Upper lobe of left lung (tissue), 4 donors: ENCODE results near the gene SERINC5.

ENCODE experiments used
- EP300 ChIP-seq, 4 donors: sonication (generic); formaldehyde crosslinking; IDR thresholded peaks; one replicate each; pipeline ENCODE4 v1.5.1; 2017; ENCODE audit warnings: antibody characterized with exemption in 4 of 4, control low read depth in 2 of 4
- POLR2A ChIP-seq, 4 donors: fragments of 450-650 bp; IDR thresholded peaks; one replicate each; pipeline ENCODE4 v1.5.1; 2016 to 2017; ENCODE audit warnings: antibody characterized with exemption in 4 of 4, mild to moderate bottlenecking in 2 of 4
- POLR2AphosphoS5 ChIP-seq, 2 donors: sonication (generic); formaldehyde crosslinking; IDR thresholded peaks; one replicate each; pipeline ENCODE4 v1.5.1; 2017; ENCODE audit warnings: antibody characterized with exemption in 2 of 2
- TF ChIP-seq, protein P1 (sequence below), 6 experiments: fragments of 450-650 bp in 4 of 6; fragments of 200-600 bp in 2 of 6; sonication (generic) in 2 of 6; IDR thresholded peaks; one replicate each; pipeline ENCODE4 v1.5.1; 2016 to 2019; ENCODE audit warnings: antibody characterized with exemption in 6 of 6

DNA sequence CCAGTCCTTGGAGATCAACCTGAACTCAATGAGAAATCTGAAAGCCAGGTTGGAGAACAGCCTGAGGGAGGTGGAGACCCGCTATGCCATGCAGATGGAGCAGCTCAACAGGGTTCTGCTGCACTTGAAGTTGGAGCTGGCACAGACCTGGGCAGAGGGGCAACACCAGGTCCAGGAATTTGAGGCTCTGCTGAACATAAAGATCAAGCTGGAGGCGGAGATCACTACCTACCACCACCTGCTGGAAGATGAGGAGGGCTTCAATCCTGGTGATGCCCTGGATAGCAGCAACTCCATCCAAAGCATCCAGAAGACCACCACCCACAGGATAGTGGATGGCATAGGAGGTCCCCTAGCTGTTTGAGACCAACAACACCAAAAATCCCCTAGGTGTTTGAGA, 33.5 kb upstream of the SERINC5 start:
- TF ChIP-seq POLR2AphosphoS5 (IDR thresholded peaks at IDR 0.05): no peak
- TF ChIP-seq, protein P1, sequence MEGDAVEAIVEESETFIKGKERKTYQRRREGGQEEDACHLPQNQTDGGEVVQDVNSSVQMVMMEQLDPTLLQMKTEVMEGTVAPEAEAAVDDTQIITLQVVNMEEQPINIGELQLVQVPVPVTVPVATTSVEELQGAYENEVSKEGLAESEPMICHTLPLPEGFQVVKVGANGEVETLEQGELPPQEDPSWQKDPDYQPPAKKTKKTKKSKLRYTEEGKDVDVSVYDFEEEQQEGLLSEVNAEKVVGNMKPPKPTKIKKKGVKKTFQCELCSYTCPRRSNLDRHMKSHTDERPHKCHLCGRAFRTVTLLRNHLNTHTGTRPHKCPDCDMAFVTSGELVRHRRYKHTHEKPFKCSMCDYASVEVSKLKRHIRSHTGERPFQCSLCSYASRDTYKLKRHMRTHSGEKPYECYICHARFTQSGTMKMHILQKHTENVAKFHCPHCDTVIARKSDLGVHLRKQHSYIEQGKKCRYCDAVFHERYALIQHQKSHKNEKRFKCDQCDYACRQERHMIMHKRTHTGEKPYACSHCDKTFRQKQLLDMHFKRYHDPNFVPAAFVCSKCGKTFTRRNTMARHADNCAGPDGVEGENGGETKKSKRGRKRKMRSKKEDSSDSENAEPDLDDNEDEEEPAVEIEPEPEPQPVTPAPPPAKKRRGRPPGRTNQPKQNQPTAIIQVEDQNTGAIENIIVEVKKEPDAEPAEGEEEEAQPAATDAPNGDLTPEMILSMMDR (IDR thresholded peaks at IDR 0.05): no peak
- no peak for TF ChIP-seq POLR2A (IDR thresholded peaks at IDR 0.05)
- TF ChIP-seq EP300 (IDR thresholded peaks at IDR 0.05): no peak
